GM15510 (cell line): ENCODE measurements around the gene DNER.

ENCODE experiments used
- POLR2A ChIP-seq: IDR thresholded peaks from 3 replicates; pipeline ENCODE4 v1.6.1; 2011; ENCODE audit warnings: borderline replicate concordance; ENCODE audit not compliant: insufficient read length; ENCODE audit errors: extremely low read depth

The DNER gene

DNA sequence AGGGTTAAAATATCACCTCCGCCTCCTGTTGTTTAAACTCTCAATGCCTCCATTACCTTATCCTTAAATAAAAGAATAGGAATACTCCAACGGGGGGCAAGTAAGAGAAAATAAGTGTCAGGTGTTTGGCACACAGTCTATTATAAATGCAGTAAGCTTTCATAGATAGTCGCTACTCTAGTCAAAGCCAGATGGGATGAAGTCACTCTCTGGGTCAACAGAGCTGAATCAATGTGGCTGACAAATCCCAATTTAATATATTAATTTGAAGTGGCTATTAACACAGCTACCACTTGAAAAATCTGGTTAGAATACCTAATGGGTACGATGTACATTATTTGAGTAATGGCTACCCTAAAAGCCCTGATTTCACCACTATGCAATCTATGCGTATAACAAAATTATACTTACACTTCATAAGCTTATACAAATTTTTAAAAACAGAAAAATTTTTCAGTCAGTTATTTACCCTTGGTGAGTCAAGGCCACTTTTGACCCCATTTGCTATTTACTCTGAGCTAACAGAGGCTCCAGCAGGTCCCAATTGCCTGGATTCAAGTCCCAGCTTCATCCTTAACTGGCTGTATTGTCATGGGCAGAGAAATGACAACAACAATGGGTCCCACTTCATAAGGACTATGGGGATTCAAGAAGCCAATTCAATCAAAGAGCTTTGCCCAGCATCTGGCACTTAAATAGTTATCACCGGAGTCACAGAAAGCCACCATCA is 275.8 kb downstream of the DNER start:
- TF ChIP-seq POLR2A: no peak

DNA sequence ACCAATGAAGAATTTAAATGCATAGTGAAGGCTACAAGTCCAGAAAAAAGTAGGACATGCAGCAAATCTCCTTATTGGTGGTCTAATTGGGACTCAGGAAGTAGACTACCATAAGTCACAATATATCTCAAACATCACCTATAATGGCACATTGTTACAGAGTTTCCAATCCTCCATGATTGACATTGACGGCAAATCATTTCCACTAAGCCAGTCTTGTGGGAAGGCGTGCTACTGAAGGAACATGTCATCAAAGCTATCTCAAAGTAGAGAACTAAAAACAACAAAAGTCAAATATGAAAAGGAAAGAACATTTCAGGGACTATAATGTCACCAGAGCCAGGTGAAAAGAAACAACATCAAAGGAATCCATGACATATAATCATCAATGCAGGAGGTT is 276.9 kb downstream of the DNER start:
- TF ChIP-seq POLR2A: no peak

DNA sequence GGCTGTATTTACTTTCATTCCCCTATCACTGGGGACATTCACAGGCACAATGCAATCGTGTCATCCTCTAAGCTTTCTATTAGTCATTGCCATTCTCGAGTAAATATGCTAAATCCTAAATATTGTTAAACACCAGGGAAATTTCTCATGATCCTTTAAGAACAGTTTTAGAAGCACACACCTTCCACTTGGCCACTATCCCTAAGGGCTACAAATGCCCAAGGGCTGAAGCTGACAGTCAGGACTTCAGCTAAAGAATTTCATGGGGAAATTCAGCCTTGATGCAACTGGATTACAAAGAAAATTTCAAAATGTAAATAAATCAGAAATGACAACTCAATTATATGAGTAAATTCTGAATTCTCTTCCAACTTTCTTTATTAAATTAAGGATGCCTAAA is 280.2 kb downstream of the DNER start:
- TF ChIP-seq POLR2A: no peak

DNA sequence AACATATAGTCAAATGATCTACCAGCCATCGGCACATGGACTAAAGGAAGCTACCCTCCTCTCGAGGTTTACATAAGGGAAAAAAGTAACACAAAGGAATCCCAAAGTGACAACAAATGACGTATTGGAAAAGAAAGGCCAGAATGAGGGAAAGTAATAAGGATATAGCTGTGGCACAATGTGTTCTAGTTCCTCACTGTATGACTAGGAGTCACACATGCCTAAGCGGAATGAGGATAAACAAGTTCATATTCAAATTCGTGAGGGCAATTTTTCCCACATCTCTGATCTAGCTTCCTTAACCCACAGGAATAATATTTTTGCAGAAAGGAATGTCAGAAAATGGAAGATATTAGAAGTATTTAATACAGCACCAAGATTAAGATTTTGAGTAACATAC is 281.0 kb downstream of the DNER start:
- TF ChIP-seq POLR2A: no peak

DNA sequence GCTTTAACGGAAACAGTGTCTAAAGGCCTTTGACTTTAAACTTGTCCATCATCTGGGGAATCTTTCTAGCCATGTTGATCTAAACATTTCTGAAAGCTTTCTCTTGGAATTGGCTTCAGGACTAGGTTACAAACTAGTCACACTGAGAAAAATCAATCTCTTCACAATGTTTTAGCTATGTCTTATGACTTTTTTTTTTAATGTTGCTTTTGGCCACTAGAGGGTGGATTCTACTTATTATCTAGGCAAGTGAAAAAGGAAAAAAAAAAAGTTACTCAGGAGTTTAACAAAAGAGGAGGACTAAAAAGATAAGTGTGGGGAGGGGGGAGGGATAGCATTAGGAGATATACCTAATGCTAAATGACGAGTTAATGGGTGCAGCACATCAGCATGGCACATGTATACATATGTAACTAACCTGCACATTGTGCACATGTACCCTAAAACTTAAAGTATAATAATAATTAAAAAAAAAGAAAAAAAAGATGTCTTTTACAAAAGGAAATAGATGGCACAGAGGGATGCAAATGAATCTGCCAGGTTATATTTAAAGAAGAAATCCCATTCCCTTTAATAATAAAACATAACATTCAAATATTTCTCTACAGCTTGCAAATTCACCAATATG is 282.9 kb downstream of the DNER start:
- TF ChIP-seq POLR2A: no peak

DNA sequence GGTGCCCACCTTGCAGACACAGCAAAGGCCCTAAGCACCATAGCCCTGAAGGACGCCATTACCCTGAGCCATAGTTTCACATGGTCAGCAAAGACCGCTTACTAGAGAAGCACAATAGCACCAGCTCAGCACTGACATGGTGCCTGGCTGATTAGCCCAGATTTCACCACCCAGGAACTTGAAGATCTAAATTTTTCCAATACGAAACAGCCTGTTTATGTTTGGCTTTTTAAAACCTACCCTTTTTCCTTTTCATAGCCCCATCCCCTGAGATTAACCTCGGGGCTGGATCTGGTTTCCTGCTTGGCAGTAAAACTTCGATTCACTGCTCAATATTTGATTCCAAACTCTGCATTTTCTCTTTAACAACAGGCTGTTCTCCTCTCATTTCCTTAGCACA is 284.8 kb downstream of the DNER start:
- TF ChIP-seq POLR2A: no peak

DNA sequence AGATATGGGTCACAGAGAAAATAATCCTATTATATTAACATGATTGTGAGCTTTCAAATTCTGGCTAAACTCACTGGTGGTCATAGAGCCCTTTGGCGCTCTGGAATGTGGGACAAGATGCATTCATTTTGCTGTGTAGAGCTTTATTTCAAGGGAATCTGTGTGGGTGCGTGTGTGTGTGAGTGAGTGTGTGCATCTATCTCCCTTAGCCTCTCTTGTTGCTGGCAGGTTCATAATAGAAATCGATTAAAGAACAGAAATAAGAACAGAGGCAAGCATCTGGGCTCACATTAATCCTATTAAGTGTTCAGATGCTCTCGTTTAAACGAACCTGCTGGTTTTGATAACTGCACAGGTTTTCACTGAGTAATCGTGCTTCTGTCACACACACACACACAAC is 287.9 kb downstream of the DNER start:
- no peak for TF ChIP-seq POLR2A

DNA sequence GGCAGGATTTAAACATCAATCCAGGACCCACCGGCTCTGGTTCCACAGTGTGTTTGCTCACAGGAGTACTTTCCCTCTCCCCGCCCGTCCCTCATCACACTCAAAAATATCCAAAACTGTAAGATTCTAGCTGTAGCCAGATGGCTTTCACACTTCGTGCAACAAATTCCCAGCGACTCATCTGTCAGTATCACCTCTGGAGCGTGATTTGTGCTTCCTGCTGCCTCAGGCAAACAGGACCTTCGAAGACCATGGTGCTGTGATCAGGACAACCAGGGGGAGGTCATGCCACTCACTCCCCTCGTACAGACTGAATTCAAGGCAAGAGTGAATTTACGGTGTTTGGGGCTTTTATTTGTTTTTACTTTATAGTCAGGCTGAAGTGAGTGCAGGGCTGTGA is 288.8 kb downstream of the DNER start:
- no peak for TF ChIP-seq POLR2A

DNA sequence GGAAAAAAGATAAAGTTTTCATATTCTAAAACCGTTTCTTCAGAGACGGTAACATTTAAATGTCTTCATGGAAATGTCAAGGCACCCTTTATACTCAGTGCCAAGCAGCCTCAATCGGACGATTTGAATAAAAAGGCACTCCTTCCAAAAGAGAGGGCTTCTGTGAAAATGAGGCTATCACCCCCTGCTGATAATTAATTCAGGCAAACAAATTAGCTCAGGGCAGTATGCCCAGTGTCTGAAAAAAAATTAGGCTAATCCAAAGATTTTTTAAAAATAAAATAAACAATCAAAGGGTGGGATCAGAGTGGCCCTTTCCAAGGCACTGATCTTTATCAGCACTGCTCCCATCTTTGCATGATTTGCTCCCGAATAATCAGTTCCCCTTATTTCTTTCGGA is 292.3 kb downstream of the DNER start:
- no peak for TF ChIP-seq POLR2A

DNA sequence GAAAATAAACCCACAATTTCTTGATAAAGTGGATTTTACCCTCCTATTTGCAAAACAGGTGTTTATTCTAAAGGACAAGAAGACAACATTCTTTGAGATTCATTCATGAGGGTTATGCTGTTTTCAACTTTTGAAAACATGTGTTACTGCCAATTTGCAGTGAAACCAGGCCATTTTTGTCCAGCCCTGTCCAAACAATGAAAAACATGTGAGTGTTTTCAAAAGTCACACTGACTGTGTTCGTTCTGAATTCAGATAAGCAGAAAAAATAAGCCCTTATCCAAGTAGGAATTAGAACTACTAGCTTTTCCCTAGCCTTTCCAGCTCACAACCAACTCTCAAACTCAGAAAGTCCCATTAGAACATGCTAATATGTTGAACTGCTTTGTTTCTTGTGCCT is 295.2 kb downstream of the DNER start:
- TF ChIP-seq POLR2A: no peak

DNA sequence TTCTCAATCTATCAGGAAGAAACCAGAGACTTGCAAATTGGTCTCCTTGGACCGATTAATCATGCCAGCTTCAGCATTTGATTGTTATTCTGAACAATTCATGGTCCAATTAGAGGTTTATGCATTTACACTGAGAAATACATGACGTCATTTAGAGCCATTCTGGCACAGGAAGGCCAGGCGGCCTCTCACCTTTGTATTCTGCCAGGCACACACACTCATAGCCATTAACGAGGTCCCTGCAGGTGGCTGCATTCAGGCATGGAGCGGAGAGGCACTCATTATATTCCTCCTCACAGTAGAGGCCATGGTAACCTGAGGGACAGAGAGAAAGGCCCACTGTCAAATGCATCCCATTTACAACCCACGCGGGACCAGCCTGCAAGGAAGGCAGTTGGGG is 296.4 kb downstream of the DNER start:
- TF ChIP-seq POLR2A: no peak

DNA sequence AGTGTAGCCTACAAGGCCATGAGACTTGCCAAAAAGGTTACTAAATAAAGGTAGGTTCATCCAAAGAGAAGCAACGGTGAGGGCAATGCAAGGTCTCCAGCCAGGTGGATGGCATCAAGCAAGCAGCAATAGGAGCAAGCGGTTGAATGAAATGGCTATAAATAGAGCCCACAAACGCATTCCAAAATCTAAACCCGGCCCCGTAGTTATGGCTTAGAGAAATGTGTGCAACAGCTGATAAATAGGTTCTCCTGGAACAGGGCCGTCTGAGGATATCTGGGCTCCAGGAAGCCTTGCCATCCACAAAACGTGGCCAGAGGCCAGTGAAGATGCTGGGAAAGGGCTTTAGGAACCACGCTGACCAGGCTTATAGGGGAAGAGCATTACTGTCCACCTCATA is 297.2 kb downstream of the DNER start:
- no peak for TF ChIP-seq POLR2A

DNA sequence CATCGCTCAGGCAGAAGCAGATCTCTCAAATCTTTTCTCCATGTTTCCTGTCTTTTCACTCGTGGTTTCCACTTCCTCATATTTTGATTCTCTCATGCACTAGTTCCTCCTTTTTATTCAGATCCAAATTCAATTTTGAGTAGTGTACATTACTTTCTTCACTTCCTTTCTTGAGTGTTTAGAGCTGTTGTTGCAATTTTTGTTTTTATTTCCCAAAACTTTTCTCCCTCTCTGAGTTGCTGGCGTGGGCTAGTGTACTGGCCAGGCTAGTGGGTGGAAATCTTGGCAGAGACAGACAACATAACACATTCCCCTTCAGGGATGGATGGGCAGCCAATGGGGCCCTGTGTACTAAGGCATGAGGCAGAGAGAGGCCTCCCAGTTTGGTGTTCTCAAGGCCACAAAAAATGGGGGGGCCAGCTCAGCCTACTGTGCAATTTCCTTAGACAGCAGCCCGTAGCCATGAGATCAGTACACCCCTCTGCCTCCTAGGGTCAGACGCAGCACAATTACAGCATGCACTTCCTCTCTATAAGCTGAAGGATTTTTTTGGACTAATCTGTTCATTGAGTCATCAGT is 298.1 kb downstream of the DNER start:
- TF ChIP-seq POLR2A: no peak

DNA sequence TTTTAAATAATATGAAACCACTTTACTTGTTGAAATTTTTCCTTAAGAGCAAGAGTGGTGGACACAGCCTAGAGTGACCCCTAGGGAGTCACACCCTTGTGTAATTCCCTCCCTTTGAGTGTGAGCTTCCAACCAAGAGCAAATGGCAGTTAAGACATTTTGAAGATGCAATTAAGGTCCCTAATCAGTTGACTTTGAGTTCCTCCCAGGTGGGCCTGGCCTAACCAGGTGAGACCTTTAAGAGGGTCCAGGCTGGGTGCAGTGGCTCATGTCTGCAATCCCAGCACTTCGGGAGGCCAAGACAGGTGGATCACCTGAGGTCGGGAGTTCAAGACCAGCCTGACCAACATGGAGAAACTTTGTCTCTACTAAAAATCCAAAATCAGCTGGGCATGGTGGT is 299.7 kb downstream of the DNER start:
- no peak for TF ChIP-seq POLR2A

DNA sequence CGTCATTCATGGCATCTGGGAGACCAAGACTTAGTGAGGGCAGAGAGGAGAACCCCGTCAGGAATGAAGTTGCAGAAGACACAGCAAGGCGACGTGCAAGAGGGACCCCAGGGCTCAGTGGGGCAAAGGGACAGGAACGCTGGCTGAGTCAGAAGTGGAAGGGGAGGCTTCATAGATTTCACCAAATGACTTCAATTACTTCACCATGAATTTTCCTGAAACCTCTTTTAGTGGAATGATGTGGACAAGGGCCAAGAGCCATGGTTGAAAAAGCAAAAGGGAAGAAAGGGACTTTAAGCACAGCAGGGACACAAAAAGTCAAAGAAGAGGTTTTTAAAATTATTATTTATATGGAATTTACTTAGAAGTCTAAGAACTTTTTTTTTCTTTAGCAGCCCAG is 301.7 kb downstream of the DNER start:
- no peak for TF ChIP-seq POLR2A

DNA sequence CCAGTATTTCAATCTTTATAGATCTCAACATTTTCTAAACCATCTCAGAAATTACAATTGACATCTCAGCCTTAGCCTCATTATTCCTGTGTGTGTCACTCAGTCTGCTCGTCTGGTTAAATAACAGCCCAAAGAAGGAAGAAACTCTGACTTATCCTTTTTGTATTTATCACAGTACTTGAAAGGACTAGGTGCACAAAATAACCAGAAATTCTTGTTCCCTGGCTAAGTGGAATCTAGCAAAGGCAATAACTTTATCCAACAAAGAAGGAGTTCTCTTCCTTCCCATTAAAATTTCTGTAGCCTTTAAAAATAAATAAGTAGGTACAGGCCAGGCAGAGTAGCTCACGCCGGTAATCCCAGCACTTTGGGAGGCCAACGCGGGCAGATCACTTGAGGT is 303.4 kb downstream of the DNER start:
- no peak for TF ChIP-seq POLR2A
